ENCODE results near the gene TUBGCP2.

- TF ChIP-seq TAF1 (IDR thresholded peaks at IDR 0.05; ENCODE audit: borderline replicate concordance, insufficient read depth, low read length) (no peak), POLR2AphosphoS5 (IDR thresholded peaks at IDR 0.05; ENCODE audit: low read depth, low read length) (no peak)
These were observed 50.4 kb downstream of the TUBGCP2 start for GRCh38 chr10:133258066-133258817.
